GM12891 (cell line): ENCODE results near the gene STRIT1.

Experiments used
- DNase-seq: peaks from one replicate; pipeline ENCODE4 v3.0.0; 2011; ENCODE audit warnings: low spot score; ENCODE audit not compliant: insufficient read length
- FAIRE-seq: peaks from 2 replicates; lab custom pipeline; 2011; peaks lifted over from hg19 to GRCh38; lab: Jason Lieb, UNC
- PAX5 ChIP-seq: IDR thresholded peaks from 2 replicates; pipeline ENCODE4 v1.6.1; 2011; ENCODE audit warnings: low read length, moderate library complexity, mild to moderate bottlenecking; ENCODE audit not compliant: insufficient read depth, severe bottlenecking
- POLR2A ChIP-seq: IDR thresholded peaks from 2 replicates; pipeline ENCODE4 v1.6.1; 2011; ENCODE audit warnings: low read depth, low read length, control low read depth
- POLR2AphosphoS5 ChIP-seq: IDR thresholded peaks from 2 replicates; pipeline ENCODE4 v1.6.1; 2011; ENCODE audit warnings: low read depth, low read length, control low read depth
- POU2F2 ChIP-seq: IDR thresholded peaks from 2 replicates; pipeline ENCODE4 v1.6.1; 2011; ENCODE audit warnings: low read depth, mild to moderate bottlenecking, control low read depth, low read length, moderate library complexity
- SPI1 ChIP-seq: IDR thresholded peaks from 2 replicates; pipeline ENCODE4 v1.6.1; 2011; ENCODE audit warnings: low read depth, low read length, control low read depth
- TAF1 ChIP-seq: IDR thresholded peaks from 2 replicates; pipeline ENCODE4 v1.6.1; 2011; ENCODE audit warnings: low read depth, low read length, control low read depth

STRIT1 gene

DNA sequence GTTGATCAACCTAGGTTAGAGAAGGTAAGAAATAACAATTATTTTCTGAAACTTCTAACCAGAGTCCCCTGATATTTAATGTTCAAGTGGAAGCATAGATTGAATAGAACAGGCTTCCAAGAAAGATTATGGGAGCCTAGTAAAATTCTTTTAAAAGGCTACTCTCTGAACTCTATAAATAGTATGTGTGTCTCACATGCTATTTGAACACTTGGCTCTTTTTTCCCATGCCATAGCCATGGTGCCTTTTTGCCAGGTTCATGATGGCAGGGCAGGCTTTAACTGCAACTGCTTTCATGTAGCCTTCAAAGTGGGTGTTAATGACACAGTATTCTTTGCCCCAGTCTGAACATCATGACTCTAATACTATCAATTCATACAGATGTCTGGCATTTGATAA, 22.9 kb upstream of the STRIT1 start:
- TF ChIP-seq PAX5 (no peak), POLR2A (no peak), POU2F2 (no peak), SPI1 (no peak), POLR2AphosphoS5 (no peak), TAF1 (no peak)
- no peak for DNase-seq
- FAIRE-seq, result no peak

DNA sequence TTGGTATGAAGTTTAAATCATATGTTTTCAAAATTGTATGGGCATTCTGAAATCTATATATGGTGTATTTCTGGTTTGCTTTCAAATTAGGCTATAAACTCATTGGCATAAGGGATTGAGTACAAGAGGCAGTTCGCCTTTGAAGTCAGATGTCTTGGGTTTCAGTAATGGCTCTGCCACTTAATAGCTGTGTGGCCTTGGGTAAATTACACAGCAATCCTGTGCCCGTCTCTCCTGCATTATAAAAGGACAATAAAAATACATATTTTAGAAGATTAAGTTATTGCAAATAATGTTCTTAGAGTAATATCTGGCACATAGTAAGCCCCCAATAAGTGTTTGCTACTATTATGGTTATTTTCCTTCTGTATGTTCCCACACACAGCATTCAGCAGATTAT, 20.4 kb upstream of the STRIT1 start:
- TF ChIP-seq PAX5, result no peak
- no peak for TF ChIP-seq SPI1
- DNase-seq (no peak), FAIRE-seq (no peak)

DNA sequence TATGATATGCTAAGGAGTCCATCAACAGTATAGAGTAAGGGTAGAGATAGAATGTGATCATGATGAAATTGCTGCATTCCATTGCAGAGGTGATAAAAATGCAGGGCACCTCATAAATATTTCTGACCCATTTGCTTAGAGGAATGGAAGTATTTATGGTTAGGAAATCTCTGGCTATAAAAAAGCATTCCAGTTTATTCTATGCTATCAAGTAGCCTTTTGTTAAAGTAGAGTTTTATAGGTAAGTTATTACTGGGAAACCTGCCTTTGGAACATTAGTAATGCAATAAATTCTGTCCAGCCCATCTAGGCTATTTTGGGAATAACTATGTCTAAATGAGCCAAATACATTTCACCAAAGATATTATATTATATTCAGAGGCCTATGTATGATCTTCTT, 19.8 kb upstream of the STRIT1 start:
- TF ChIP-seq POLR2AphosphoS5 (no peak), TAF1 (no peak), POU2F2 (no peak), SPI1 (no peak), PAX5 (no peak), POLR2A (no peak)
- no peak for FAIRE-seq

DNA sequence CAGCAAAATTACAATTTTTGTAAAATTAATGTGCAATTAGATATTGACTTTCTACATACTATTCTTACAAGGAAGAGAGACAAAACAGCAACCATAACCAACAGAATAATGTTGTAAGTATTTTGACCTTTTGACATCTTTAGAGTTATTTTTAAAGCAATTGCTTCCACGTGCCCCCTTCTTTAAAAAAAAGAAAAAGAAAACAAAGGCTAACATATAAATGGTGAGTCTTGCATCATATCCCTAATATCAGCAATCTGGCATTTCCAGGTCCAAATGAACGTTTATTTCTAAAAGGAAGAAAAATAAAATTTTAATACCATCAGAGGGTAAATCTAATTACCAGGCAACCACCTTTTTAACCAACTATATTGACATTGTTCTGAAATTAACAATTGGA, 19.3 kb upstream of the STRIT1 start:
- no peak for DNase-seq
- TF ChIP-seq POLR2A (no peak), SPI1 (no peak), POLR2AphosphoS5 (no peak), TAF1 (no peak), PAX5 (no peak), POU2F2 (no peak)
- no peak for FAIRE-seq

More for the DNA sequence above, 19.8 kb upstream of the STRIT1 start:
- no peak for DNase-seq

DNA sequence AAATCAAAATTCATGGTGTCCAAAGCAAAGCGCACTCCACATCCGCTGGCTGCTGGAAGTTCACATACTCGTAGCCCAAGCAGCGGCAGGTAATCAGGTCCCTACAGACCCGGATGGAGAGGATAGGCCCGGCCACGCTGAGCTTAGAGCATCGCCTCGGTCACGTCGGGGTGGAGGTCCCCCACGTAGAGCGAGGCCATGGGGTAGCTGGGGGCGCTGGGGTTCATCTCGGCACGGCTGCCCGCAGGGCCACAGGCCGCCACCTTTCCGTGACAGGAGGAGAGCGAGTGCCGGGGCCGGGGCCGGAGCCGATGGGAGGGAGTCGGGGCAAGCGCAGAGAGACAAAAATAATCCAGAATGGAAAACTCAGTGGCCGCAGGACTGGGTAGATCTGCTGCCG, 16.1 kb upstream of the STRIT1 start:
- FAIRE-seq (no peak), DNase-seq (no peak)
- TF ChIP-seq SPI1 (no peak), TAF1 (no peak), POLR2A (no peak), POLR2AphosphoS5 (no peak), PAX5 (no peak), POU2F2 (no peak)

DNA sequence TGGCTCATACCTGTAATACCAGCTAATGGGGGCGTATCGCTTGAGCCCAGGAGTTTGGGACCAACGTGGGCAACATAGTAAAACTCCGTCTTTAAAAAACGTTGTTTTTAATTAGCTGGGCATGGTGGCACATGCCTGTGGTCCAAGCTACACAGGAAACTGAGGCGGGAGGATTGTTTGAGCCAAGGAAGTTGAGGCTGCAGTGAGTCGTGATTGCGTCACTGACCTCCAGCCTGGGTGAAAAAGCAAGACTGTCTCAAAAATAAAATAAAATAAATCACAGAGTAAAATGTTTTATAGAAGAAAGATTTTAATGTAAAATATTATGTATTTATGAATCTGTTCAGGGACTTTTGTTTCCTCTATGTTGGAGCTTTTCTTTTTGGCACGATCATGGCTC, 15.3 kb upstream of the STRIT1 start:
- FAIRE-seq, result no peak
- TF ChIP-seq SPI1 (no peak), TAF1 (no peak), POU2F2 (no peak), POLR2A (no peak), PAX5 (no peak), POLR2AphosphoS5 (no peak)
- no peak for DNase-seq

DNA sequence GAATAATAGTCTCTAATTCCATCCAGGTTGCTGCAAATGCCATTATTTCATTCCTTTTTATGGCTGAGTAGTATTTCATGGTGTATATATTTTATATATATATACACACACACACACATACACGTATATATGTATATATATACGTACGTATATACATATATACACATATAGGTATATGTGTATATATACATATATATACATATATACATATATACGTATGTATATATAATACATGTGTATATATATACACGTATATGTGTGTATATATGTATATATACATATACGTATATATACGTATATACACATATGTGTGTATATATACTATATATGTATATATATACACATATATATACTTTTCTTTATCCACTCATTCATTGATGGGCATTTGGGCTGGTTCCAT, 13.7 kb upstream of the STRIT1 start:
- no peak for TF ChIP-seq TAF1
- TF ChIP-seq SPI1, result no peak
- TF ChIP-seq PAX5, result no peak
- TF ChIP-seq POLR2AphosphoS5, result no peak
- TF ChIP-seq POU2F2, result no peak
- no peak for TF ChIP-seq POLR2A
- DNase-seq, result no peak
- FAIRE-seq, result no peak

DNA sequence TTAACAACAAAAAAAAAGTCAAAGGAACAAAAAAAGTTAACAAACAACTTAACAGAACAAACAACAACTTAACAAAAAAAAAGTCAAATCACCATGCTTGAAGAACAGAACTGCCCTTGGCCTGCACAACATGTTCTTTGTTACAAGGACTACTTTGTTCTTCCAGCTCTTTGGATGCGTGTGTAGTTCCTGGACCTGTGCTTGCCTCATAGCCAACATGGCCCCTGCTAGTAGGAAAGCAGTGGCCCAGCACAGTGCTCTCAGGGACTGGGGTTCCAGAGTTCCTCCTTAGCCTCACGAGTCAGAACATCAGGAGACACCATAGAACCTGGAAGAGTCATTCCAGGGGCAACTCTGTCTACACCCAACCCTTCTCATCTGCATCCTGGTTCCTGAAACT, 10.9 kb upstream of the STRIT1 start:
- FAIRE-seq (no peak), DNase-seq (no peak)
- TF ChIP-seq POU2F2 (no peak), PAX5 (no peak), POLR2A (no peak), SPI1 (no peak)

DNA sequence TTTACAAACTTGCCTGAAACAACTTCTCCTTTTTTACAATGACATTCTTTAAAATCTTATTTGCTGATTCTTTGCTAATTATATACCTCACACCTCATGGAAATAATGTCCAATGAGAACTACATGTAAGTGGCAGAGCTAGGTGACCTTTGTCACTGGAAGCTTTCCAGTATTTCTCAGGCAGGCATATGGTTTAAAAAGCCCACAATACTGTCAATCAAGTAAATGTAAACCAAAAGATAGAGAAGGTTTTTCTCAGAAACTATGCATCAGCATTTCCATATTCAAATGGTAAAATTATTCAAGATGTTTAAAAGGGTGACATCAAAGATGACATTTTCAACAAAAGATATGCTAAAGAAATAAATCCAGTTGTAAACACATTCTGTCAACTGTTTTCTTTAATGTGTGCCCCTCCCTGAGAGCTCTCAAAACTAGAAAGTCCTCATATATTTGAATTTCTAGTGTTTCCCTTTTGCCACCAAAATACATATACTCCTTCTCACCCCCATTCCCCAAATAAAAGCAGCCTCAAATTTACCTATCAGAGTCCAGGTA, 10.1 kb upstream of the STRIT1 start:
- no peak for DNase-seq
- no peak for FAIRE-seq
- no peak for TF ChIP-seq POLR2A
- TF ChIP-seq PAX5, result no peak
- no peak for TF ChIP-seq POU2F2
- no peak for TF ChIP-seq SPI1
- no peak for TF ChIP-seq POLR2AphosphoS5
- no peak for TF ChIP-seq TAF1

DNA sequence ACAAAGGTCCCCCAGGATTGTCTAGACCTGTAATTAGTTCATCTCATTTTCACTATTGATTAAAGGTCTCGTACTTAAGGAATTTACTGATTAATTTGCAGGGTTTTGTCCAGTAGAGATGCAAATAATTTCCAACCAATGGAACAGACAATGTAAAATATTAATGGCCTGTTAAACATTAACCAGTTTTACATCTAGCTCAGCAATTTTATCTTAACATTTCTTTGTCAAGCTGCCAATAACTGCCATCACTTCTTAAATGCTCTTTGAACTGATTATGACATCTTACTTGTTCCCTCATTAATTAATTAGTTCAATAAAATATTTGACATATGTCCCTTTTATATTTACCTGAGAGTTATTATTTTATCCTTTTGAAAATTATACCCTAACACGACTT, 9.4 kb upstream of the STRIT1 start:
- no peak for TF ChIP-seq SPI1
- no peak for TF ChIP-seq TAF1
- no peak for TF ChIP-seq PAX5
- no peak for TF ChIP-seq POU2F2
- DNase-seq (no peak), FAIRE-seq (no peak)
